Spleen (tissue), 11 donors: ENCODE measurements around the gene MISP. TPM values are rescaled to one million over a fixed set of nuclear protein-coding genes. Genes with fewer than 3 reads are reported as not detected.

Experiments
- DNase-seq: peaks from one replicate; pipeline ENCODE4 v3.0.0-alpha.2; 2020
- H3K27ac ChIP-seq, 8 donors: fragments of 200-600 bp; sonication (generic) in 7 of 8; 1 replicate in 4 of 8; 2 replicates in 4 of 8; pipeline versions ENCODE4 v1.5.0 to v1.8.0; 2016 to 2021; ENCODE audit warnings: inconsistent platforms in 4 of 8, mild to moderate bottlenecking in 4 of 8, moderate library complexity in 1 of 8
- H3K27me3 ChIP-seq, 7 donors: fragments of 200-600 bp; sonication (generic) in 6 of 7; replicated peaks in 1 of 7; 1 replicate in 4 of 7; 2 replicates in 3 of 7; pipeline versions ENCODE4 v1.5.0 to v1.8.0; 2016 to 2021; ENCODE audit warnings: inconsistent platforms in 3 of 7, mild to moderate bottlenecking in 1 of 7
- H3K36me3 ChIP-seq, 6 donors: fragments of 200-600 bp; sonication (generic) in 5 of 6; 1 replicate in 4 of 6; 2 replicates in 2 of 6; pipeline versions ENCODE4 v1.5.0 to v1.8.0; 2016 to 2021; ENCODE audit warnings: inconsistent platforms in 2 of 6
- H3K4me1 ChIP-seq, 6 donors: fragments of 200-600 bp; sonication (generic) in 5 of 6; 1 replicate in 3 of 6; 2 replicates in 3 of 6; pipeline versions ENCODE4 v1.5.0 to v1.8.0; 2016 to 2021; ENCODE audit warnings: inconsistent platforms in 3 of 6
- H3K4me3 ChIP-seq, 8 donors: fragments of 200-600 bp; sonication (generic) in 7 of 8; 1 replicate in 4 of 8; 2 replicates in 4 of 8; pipeline versions ENCODE4 v1.5.0 to v1.8.0; 2016 to 2021; ENCODE audit warnings: inconsistent platforms in 4 of 8, mild to moderate bottlenecking in 4 of 8, moderate library complexity in 2 of 8
- H3K9me3 ChIP-seq, 8 donors: fragments of 200-600 bp; sonication (generic) in 7 of 8; 1 replicate in 4 of 8; 2 replicates in 4 of 8; pipeline versions ENCODE4 v1.5.0 to v1.8.0; 2016 to 2021; ENCODE audit warnings: inconsistent platforms in 4 of 8
- POLR2A ChIP-seq, 3 donors: fragments of 450-650 bp; IDR thresholded peaks; one replicate each; pipeline ENCODE4 v1.5.1; 2017; ENCODE audit warnings: antibody characterized with exemption in 3 of 3, mild to moderate bottlenecking in 1 of 3
- POLR2AphosphoS5 ChIP-seq, 3 donors: sonication (generic); formaldehyde crosslinking; IDR thresholded peaks; one replicate each; pipeline ENCODE4 v1.5.1; 2017; ENCODE audit warnings: antibody characterized with exemption in 3 of 3
- WGBS, 5 donors: extraction: QIAGEN DNeasy Blood & Tissue Kit in 3 of 5; methylation state at CpG; one replicate each; pipeline versions ENCODE4 v1.1.5 to v1.1.7; 2013 to 2018; 5-methylcytosine and 5-hydroxymethylcytosine counted together
- intact Hi-C: fragments of 100-400 bp; cut with DNase I; formaldehyde crosslinking; loops from one replicate; pipeline ENCODE4 v1.15.0; 2023; ENCODE audit warnings: low total_unique reads
- polyA plus RNA-seq, 3 donors: library from polyadenylated mRNA; stranded (reverse); fragments of 200-250 nt; gene quantifications; one replicate each; pipeline ENCODE4 v1.2.1, GENCODE V29; 2013
- total RNA-seq, 7 donors: library from RNA; depleted of rRNA in 3 of 7; stranded (reverse); fragments of >200 nt in 3 of 7; fragmentation: NEBNext Ultra II Directional in 4 of 7; extraction: Animal tissue kit (Norgen Biotek cat#: 25700) in 4 of 7; gene quantifications; one replicate each; pipeline versions ENCODE4 v1.1.0 to v1.2.1, GENCODE V29; 2016 to 2021
- TF ChIP-seq, protein P1 (sequence below), 11 experiments: fragments of 200-600 bp in 7 of 11; fragments of 450-650 bp in 4 of 11; sonication (generic) in 4 of 11; IDR thresholded peaks in 8 of 11; conservative IDR thresholded peaks in 3 of 11; 1 replicate in 7 of 11; 2 replicates in 4 of 11; pipeline versions ENCODE4 v1.4.0 to v1.8.0; 2016 to 2021; ENCODE audit warnings: antibody characterized with exemption in 11 of 11, inconsistent platforms in 4 of 11, mild to moderate bottlenecking in 1 of 11
- donor health status: healthy with polysubstance abuse.
- donor health status: DM: no; HTN: no; CAD: no; lungs with moderate emphysema.
- donor health status: DM: no; HTN: no; CAD: no.
- donor health status: Bipolar disorder and iron deficiency.
- donor health status: healthy.
- donor health status: DM: no; HTN: no; CAD: no.
- donor health status: DM: yes; HTN: yes; CAD: no.

The MISP gene
- total and polyA plus RNA-seq, 10 donors = 0.13 TPM; not detected in 9

DNA sequence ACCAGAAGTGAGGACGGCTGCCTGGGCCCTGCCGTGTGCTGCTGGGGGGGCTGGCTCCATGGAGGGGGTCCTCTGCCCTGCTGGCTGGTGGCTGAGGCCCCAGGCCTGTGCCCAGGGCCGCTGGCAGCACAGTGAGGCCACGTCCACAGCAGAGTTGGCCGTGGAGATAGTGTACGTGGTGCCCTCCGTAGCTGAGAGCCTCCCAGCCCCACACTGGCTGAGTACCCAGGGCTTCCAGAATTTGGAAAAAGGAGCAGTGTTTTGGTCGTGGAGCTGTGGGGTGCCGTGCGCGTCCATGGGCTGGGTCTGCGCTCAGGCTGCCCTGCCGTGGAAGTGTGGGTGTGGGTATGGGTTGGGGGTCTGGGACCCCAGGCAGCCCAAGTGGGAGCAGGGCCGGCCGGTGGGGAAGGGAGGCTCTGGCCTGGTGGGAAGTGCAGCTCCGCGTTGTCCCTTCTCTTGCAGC, 52.2 kb downstream of the MISP start:
- no peaks in the 10 kb centered on the region for H3K27me3 ChIP-seq
- TF ChIP-seq POLR2AphosphoS5 (IDR thresholded peaks at IDR 0.05) = peak in 1 of 3 donors; percentile 62
- no peak for TF ChIP-seq POLR2A (IDR thresholded peaks at IDR 0.05)
- TF ChIP-seq, protein P1, sequence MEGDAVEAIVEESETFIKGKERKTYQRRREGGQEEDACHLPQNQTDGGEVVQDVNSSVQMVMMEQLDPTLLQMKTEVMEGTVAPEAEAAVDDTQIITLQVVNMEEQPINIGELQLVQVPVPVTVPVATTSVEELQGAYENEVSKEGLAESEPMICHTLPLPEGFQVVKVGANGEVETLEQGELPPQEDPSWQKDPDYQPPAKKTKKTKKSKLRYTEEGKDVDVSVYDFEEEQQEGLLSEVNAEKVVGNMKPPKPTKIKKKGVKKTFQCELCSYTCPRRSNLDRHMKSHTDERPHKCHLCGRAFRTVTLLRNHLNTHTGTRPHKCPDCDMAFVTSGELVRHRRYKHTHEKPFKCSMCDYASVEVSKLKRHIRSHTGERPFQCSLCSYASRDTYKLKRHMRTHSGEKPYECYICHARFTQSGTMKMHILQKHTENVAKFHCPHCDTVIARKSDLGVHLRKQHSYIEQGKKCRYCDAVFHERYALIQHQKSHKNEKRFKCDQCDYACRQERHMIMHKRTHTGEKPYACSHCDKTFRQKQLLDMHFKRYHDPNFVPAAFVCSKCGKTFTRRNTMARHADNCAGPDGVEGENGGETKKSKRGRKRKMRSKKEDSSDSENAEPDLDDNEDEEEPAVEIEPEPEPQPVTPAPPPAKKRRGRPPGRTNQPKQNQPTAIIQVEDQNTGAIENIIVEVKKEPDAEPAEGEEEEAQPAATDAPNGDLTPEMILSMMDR (IDR thresholded peaks at IDR 0.05 in 8 of 11, conservative IDR thresholded peaks at IDR 0.05 in 3 of 11) = no peak
- peaks cover 49 to 100% (median 79%) of the 10 kb centered on the region in 6 donors for H3K4me1 ChIP-seq
- WGBS, 5 donors = 75 to 91% (median 81%) methylated on average over 8 to 17 of the region's 17 CpGs
- no peaks in the 10 kb centered on the region for H3K9me3 ChIP-seq
- H3K4me3 ChIP-seq = peak overlapping the region in 2 of 8 donors; percentile 1 to 80
- intact Hi-C loops = no loop called here
- H3K27ac ChIP-seq = peak overlapping the region in 5 of 8 donors; percentile 40 to 100 (median 98)
- DNase-seq = no peak
- peaks cover 9 to 91% (median 55%) of the 10 kb centered on the region in 6 donors for H3K36me3 ChIP-seq

- no peak for DNase-seq
- Histone ChIP-seq H3K27me3 (no peaks in the 10 kb centered on the region), H3K4me3 (peak overlapping the region in 1 of 8 donors; percentile 80), H3K4me1 (peaks cover 48 to 100% (median 72%) of the 10 kb centered on the region in 6 donors), H3K36me3 (peaks cover 9 to 98% (median 63%) of the 10 kb centered on the region in 6 donors), H3K9me3 (no peaks in the 10 kb centered on the region), H3K27ac (peak overlapping the region in 4 of 8 donors; percentile 5 to 100 (median 70))
- intact Hi-C loops = no loop called here
- WGBS, 5 donors = 81 to 89% (median 87%) methylated on average over 22 to 31 of the region's 31 CpGs
- TF ChIP-seq POLR2A (IDR thresholded peaks at IDR 0.05) = no peak
- TF ChIP-seq POLR2AphosphoS5 (IDR thresholded peaks at IDR 0.05) = peak; percentile 18 to 68 (median 45)
These were observed 52.9 kb downstream of the MISP start for GRCh38 chr19:803686-804418.

DNA sequence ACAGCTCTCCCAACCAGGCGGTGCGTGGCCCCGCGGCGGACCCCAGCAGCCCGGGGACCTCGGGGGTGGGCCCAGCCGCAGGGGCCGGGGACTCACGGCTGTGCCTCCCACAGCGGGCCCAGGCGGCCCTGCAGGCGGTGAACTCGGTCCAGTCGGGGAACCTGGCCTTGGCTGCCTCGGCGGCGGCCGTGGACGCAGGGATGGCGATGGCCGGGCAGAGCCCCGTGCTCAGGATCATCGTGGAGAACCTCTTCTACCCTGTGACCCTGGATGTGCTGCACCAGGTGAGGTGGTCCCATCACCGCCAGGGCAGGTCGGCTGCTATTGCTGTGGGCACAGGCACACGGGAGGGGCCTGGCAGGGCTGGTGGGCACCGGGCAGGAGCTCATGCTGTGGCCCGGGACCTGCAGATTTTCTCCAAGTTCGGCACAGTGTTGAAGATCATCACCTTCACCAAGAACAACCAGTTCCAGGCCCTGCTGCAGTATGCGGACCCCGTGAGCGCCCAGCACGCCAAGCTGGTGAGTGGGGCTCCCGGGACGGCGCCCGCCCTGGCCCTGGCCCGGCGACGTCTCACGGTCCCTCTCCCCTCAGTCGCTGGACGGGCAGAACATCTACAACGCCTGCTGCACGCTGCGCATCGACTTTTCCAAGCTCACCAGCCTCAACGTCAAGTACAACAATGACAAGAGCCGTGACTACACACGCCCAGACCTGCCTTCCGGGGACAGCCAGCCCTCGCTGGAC, 53.7 kb downstream of the MISP start:
- Histone ChIP-seq H3K27me3 (no peaks in the 10 kb centered on the region), H3K9me3 (no peaks in the 10 kb centered on the region), H3K4me3 (no peak overlapping the region), H3K27ac (peak overlapping the region in 3 of 8 donors; percentile 5 to 100 (median 21)), H3K4me1 (peaks cover 40 to 94% (median 65%) of the 10 kb centered on the region in 6 donors), H3K36me3 (peaks cover 9 to 100% (median 68%) of the 10 kb centered on the region in 6 donors)
- DNase-seq = no peak
- TF ChIP-seq POLR2AphosphoS5 (IDR thresholded peaks at IDR 0.05) = peak in 2 of 3 donors; percentile 16 to 69
- TF ChIP-seq POLR2A (IDR thresholded peaks at IDR 0.05) = no peak
- TF ChIP-seq, protein P1 (IDR thresholded peaks at IDR 0.05 in 8 of 11, conservative IDR thresholded peaks at IDR 0.05 in 3 of 11) = no peak
- intact Hi-C loops = no loop called here
- WGBS, 5 donors = 90 to 94% (median 93%) methylated on average over 22 to 53 of the region's 53 CpGs

GRCh38 chr19:805166-805551, 54.2 kb downstream of the MISP start:
- Histone ChIP-seq H3K36me3 (peaks cover 12 to 100% (median 74%) of the 10 kb centered on the region in 6 donors), H3K4me3 (no peak overlapping the region), H3K27me3 (no peaks in the 10 kb centered on the region), H3K9me3 (no peaks in the 10 kb centered on the region), H3K27ac (no peak overlapping the region), H3K4me1 (peaks cover 35 to 90% (median 59%) of the 10 kb centered on the region in 6 donors)
- TF ChIP-seq, protein P1 (IDR thresholded peaks at IDR 0.05 in 8 of 11, conservative IDR thresholded peaks at IDR 0.05 in 3 of 11) = peak in 1 of 11 experiments; percentile 33
- TF ChIP-seq POLR2AphosphoS5 (IDR thresholded peaks at IDR 0.05) (peak in 1 of 3 donors; percentile 25), POLR2A (IDR thresholded peaks at IDR 0.05) (no peak)
- 89 to 94% (median 93%) methylated on average over 26 to 33 of the region's 33 CpGs for WGBS, 5 donors
- intact Hi-C loops = no loop called here
- DNase-seq = no peak
